Transverse colon (tissue), 4 donors: ENCODE data around the gene LRRC36. TPM values are rescaled to one million over a fixed set of nuclear protein-coding genes. Genes with fewer than 3 reads are reported as not detected.

Experiments used
- DNase-seq: peaks from one replicate; pipeline ENCODE4 v3.0.0-alpha.2; 2019
- H3K27ac ChIP-seq, 4 donors: fragments of 200-600 bp; sonication (generic); 2 replicates each; pipeline ENCODE4 v1.5.1; 2016 to 2018; ENCODE audit warnings: inconsistent platforms in 4 of 4
- H3K27me3 ChIP-seq: fragments of 200-600 bp; sonication (generic); 2 replicates; pipeline ENCODE4 v1.5.1; 2017; ENCODE audit warnings: inconsistent platforms
- H3K36me3 ChIP-seq, 4 donors: fragments of 200-600 bp; sonication (generic); 2 replicates each; pipeline ENCODE4 v1.5.1; 2017 to 2019; ENCODE audit warnings: inconsistent platforms in 4 of 4
- H3K4me1 ChIP-seq, 4 donors: fragments of 200-600 bp; sonication (generic); 2 replicates each; pipeline ENCODE4 v1.5.1; 2017 to 2020; ENCODE audit warnings: inconsistent platforms in 4 of 4
- H3K4me3 ChIP-seq, 4 donors: fragments of 200-600 bp; sonication (generic); 1 replicate in 1 of 4; 2 replicates in 3 of 4; pipeline versions ENCODE4 v1.5.1 to v1.6.1; 2017 to 2019; ENCODE audit warnings: inconsistent platforms in 4 of 4
- H3K9me3 ChIP-seq, 2 donors: fragments of 200-600 bp; sonication (generic); 2 replicates each; pipeline ENCODE4 v1.5.1; 2017 to 2019; ENCODE audit warnings: inconsistent platforms in 2 of 2
- CTCF ChIP-seq, 5 experiments: fragments of 200-600 bp in 3 of 5; fragments of 450-650 bp in 2 of 5; sonication (generic) in 3 of 5; IDR thresholded peaks; 1 replicate in 2 of 5; 2 replicates in 3 of 5; pipeline ENCODE4 v1.5.1; 2016 to 2017; ENCODE audit warnings: antibody characterized with exemption in 5 of 5, inconsistent platforms in 3 of 5, mild to moderate bottlenecking in 2 of 5, moderate library complexity in 1 of 5
- EP300 ChIP-seq: sonication (generic); formaldehyde crosslinking; IDR thresholded peaks from one replicate; pipeline ENCODE4 v1.6.1; 2017; ENCODE audit warnings: antibody characterized with exemption, low read depth
- POLR2A ChIP-seq: fragments of 450-650 bp; IDR thresholded peaks from one replicate; pipeline ENCODE4 v1.6.1; 2016; ENCODE audit warnings: antibody characterized with exemption, mild to moderate bottlenecking, moderate library complexity
- POLR2AphosphoS5 ChIP-seq, 3 donors: sonication (generic); formaldehyde crosslinking; IDR thresholded peaks; one replicate each; pipeline ENCODE4 v1.6.1; 2016; ENCODE audit warnings: antibody characterized with exemption in 3 of 3
- WGBS, 2 donors: methylation state at CpG; one replicate each; pipeline ENCODE4 v1.1.5; 2018; ENCODE audit warnings: low coverage in 1 of 2; 5-methylcytosine and 5-hydroxymethylcytosine counted together
- in situ Hi-C, 4 donors: fragments of 200-750 bp; cut with MboI; loops; one replicate each; pipeline versions ENCODE4 v1.15.0 to v1.15.1; 2017; ENCODE audit warnings: low sequenced_read_pairs in 3 of 4, low pct_ligation_motif_present in 1 of 4, low pct_unique_long_range_greater_than_20kb in 1 of 4
- intact Hi-C: fragments of 100-400 bp; cut with DNase I; formaldehyde crosslinking; loops from one replicate; pipeline ENCODE4 v1.15.1; 2023; ENCODE audit warnings: low total_unique reads
- total RNA-seq, 4 donors: library from RNA; depleted of rRNA; stranded (reverse); fragments of >200 nt; gene quantifications; one replicate each; pipeline ENCODE4 v1.1.0, GENCODE V29; 2016

LRRC36 gene
- total RNA-seq, 4 donors from 2014 or later = 0.79 TPM; not detected in 3

GRCh38 chr16:67326115-67326471 is 522 bp upstream of the LRRC36 start:
- Histone ChIP-seq H3K4me1 (peaks cover 0 to 12% (median 8%) of the 10 kb centered on the region in 4 donors), H3K9me3 (no peaks in the 10 kb centered on the region), H3K4me3 (peak overlapping the region; percentile 28 to 58 (median 39)), H3K27me3 (peaks cover 48% of the 10 kb centered on the region), H3K36me3 (no peaks in the 10 kb centered on the region), H3K27ac (no peak overlapping the region)
- no peak for TF ChIP-seq POLR2AphosphoS5 (IDR thresholded peaks at IDR 0.05)
- TF ChIP-seq CTCF (IDR thresholded peaks at IDR 0.05) = no peak
- TF ChIP-seq POLR2A = no peak
- TF ChIP-seq EP300 = no peak
- intact Hi-C loops (no loop called here), in situ Hi-C loops (no loop called here)
- no peak for DNase-seq
- WGBS, 2 donors = 26% methylated on average over 11 of the region's 11 CpGs; no CpG with 5 or more reads in 1 of the 2 donors

GRCh38 chr16:67327743-67328142 is 1.1 kb downstream of the LRRC36 start:
- H3K4me3 ChIP-seq = no peak overlapping the region
- H3K36me3 ChIP-seq = no peaks in the 10 kb centered on the region
- H3K9me3 ChIP-seq = no peaks in the 10 kb centered on the region
- WGBS, 2 donors = 52 to 66% methylated on average over 3 of the region's 3 CpGs
- intact Hi-C loops (no loop called here), in situ Hi-C loops (no loop called here)
- peaks cover 0 to 12% (median 8%) of the 10 kb centered on the region in 4 donors for H3K4me1 ChIP-seq
- H3K27ac ChIP-seq = no peak overlapping the region
- peaks cover 37% of the 10 kb centered on the region for H3K27me3 ChIP-seq
- no peak for DNase-seq
- no peak for TF ChIP-seq POLR2AphosphoS5 (IDR thresholded peaks at IDR 0.05)
- TF ChIP-seq CTCF (IDR thresholded peaks at IDR 0.05) = no peak
- no peak for TF ChIP-seq EP300
- TF ChIP-seq POLR2A = no peak

GRCh38 chr16:67329901-67330300 is 3.3 kb downstream of the LRRC36 start:
- no peak overlapping the region for H3K4me3 ChIP-seq
- H3K4me1 ChIP-seq = peaks cover 0 to 12% (median 8%) of the 10 kb centered on the region in 4 donors
- DNase-seq = no peak
- in situ Hi-C loops = no loop called here
- TF ChIP-seq POLR2AphosphoS5 (IDR thresholded peaks at IDR 0.05) = no peak
- intact Hi-C loops = no loop called here
- H3K27me3 ChIP-seq = peaks cover 16% of the 10 kb centered on the region
- WGBS, 2 donors = 45 to 56% methylated on average over 5 of the region's 5 CpGs
- H3K9me3 ChIP-seq = peaks cover 0 to 5% of the 10 kb centered on the region in 2 donors
- no peaks in the 10 kb centered on the region for H3K36me3 ChIP-seq
- no peak overlapping the region for H3K27ac ChIP-seq

GRCh38 chr16:67333315-67333714 is 6.7 kb downstream of the LRRC36 start:
- WGBS, 2 donors = 67 to 71% methylated on average over 2 of the region's 2 CpGs
- no peaks in the 10 kb centered on the region for H3K4me1 ChIP-seq
- no peak overlapping the region for H3K4me3 ChIP-seq
- H3K36me3 ChIP-seq = no peaks in the 10 kb centered on the region
- H3K27me3 ChIP-seq = no peaks in the 10 kb centered on the region
- no peak for DNase-seq
- TF ChIP-seq POLR2A (no peak), POLR2AphosphoS5 (IDR thresholded peaks at IDR 0.05) (no peak), EP300 (no peak), CTCF (IDR thresholded peaks at IDR 0.05) (no peak)
- H3K27ac ChIP-seq = no peak overlapping the region
- intact Hi-C loops = no loop called here
- H3K9me3 ChIP-seq = peaks cover 0 to 5% of the 10 kb centered on the region in 2 donors
- in situ Hi-C loops = no loop called here

- no peak overlapping the region for H3K27ac ChIP-seq
- no peaks in the 10 kb centered on the region for H3K36me3 ChIP-seq
- H3K4me1 ChIP-seq = no peaks in the 10 kb centered on the region
- TF ChIP-seq POLR2AphosphoS5 (IDR thresholded peaks at IDR 0.05) (no peak), CTCF (IDR thresholded peaks at IDR 0.05) (no peak), EP300 (no peak), POLR2A (no peak)
- intact Hi-C loops = no loop called here
- H3K4me3 ChIP-seq = no peak overlapping the region
- no peak for DNase-seq
- peaks cover 0 to 5% of the 10 kb centered on the region in 2 donors for H3K9me3 ChIP-seq
- in situ Hi-C loops = no loop called here
- H3K27me3 ChIP-seq = no peaks in the 10 kb centered on the region
- WGBS, 2 donors = 43 to 71% methylated on average over 1 of the region's 1 CpG
Observed at GRCh38 chr16:67336116-67336515, 9.5 kb downstream of the LRRC36 start.
